Choroid plexus epithelial cell (primary cell): ENCODE measurements around the gene KRTAP3-2.

ENCODE experiments used
- DNase-seq: peaks from one replicate; pipeline ENCODE4 v3.0.0-alpha.2; 2010; ENCODE audit warnings: low read depth
- H3K4me3 ChIP-seq: 2 replicates; pipeline ENCODE4 v1.5.1; 2011; ENCODE audit warnings: low read depth, mild to moderate bottlenecking, control low read depth, low read length, moderate library complexity
- TF ChIP-seq, protein P1 (sequence below): conservative IDR thresholded peaks from 2 replicates; pipeline ENCODE4 v1.5.1; 2011; ENCODE audit warnings: low read depth, mild to moderate bottlenecking, control low read depth, inconsistent platforms, low read length, moderate library complexity

KRTAP3-2 gene

GRCh38 chr17:40997361-40997760, 2.3 kb downstream of the KRTAP3-2 start:
- H3K4me3 ChIP-seq = no peak overlapping the region
- TF ChIP-seq, protein P1, sequence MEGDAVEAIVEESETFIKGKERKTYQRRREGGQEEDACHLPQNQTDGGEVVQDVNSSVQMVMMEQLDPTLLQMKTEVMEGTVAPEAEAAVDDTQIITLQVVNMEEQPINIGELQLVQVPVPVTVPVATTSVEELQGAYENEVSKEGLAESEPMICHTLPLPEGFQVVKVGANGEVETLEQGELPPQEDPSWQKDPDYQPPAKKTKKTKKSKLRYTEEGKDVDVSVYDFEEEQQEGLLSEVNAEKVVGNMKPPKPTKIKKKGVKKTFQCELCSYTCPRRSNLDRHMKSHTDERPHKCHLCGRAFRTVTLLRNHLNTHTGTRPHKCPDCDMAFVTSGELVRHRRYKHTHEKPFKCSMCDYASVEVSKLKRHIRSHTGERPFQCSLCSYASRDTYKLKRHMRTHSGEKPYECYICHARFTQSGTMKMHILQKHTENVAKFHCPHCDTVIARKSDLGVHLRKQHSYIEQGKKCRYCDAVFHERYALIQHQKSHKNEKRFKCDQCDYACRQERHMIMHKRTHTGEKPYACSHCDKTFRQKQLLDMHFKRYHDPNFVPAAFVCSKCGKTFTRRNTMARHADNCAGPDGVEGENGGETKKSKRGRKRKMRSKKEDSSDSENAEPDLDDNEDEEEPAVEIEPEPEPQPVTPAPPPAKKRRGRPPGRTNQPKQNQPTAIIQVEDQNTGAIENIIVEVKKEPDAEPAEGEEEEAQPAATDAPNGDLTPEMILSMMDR = no peak
- DNase-seq = no peak

- DNase-seq = no peak
- H3K4me3 ChIP-seq = no peak overlapping the region
- TF ChIP-seq, protein P1 = no peak
Observed at GRCh38 chr17:40996829-40997228, 2.9 kb downstream of the KRTAP3-2 start.

GRCh38 chr17:40995116-40995515, 4.6 kb downstream of the KRTAP3-2 start:
- TF ChIP-seq, protein P1 = no peak
- H3K4me3 ChIP-seq = no peak overlapping the region
- no peak for DNase-seq

DNA sequence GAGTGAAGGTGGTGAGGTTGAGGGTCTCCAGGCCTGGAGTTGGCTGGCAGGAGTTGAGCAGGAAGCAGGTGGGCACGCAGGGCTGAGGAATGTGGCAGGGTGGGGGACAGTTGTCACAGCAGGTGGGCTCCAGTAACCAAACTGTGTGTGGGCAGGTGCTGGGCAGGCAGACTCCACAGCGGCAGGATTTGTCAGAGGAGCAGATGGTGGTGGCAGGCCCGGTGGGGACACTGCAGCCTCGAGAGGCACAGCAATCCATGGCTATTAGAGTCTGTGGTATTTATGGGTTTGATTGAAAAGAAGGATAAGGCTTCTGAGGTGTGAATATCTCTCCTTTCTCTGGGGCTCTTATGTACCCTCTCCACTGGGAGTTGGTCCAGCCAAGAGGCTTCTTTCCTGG, 5.9 kb downstream of the KRTAP3-2 start, which contains the start of gene KRTAP3-3:
Gene KRTAP3-3, minus strand, starts transcription at position 326 of the 400 bp plus-strand sequence. Its CDS starts 67 bp downstream, at position 259.
- no peak for DNase-seq
- H3K4me3 ChIP-seq = no peak within 1 kb of the TSS
- TF ChIP-seq, protein P1 = no peak

DNA sequence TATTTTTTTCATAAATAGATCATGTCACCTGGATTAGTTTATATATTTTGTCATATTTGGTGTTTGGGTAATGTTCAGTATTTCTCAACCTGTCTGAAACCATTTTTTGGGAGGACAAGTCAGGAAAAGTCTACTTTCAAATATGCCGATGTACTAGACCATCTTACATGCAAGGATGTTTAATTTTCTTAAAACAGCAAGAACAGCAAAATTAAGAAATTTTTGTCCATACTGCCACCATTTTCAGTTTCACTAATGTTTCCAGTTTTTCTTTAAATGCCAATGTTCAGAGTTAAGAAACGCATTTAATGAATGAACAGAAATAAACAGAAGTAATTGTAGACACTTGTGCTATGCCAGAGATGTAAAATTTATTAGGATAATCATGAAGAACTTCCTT, 6.6 kb downstream of the KRTAP3-2 start:
- H3K4me3 ChIP-seq = no peak overlapping the region
- DNase-seq = no peak
- TF ChIP-seq, protein P1 = no peak

DNA sequence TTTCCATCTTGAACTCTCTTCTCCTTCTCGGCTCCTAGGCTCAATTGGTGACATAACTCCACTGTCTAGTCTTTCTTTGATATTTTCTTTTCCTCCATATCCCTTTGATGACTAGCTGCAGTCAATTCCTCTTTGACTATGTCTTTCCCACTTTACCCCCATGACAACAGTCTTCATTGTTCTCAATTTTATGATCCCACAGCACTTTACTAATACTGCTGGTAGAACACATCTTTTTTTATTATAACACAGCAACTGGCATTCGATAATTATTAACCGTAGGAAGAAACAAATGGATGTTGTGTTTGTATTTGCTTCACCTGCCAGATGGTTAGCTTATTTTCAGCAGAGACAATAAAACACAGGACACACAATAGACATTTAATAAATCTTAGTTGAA, 7.0 kb downstream of the KRTAP3-2 start:
- TF ChIP-seq, protein P1 = no peak
- H3K4me3 ChIP-seq = no peak overlapping the region
- no peak for DNase-seq

DNA sequence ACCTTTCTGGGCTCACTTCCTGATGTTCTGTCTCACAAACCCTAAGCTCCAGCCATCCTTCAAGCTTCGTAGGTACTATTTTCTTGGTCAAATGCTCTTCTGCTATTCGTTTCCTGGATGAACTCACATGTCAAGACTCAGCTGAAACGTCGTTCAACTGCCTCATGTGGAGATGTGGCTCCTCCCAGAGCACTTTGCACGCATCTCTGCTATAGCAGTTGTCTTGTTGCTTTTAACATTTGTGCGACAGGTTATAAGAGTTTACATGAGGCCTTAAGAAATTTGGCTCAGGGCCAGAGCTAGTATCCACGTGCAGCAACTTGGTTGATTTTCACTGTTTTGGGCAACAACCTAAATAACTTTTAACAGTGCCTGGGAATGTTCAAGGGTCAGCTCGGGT, 12.8 kb downstream of the KRTAP3-2 start:
- TF ChIP-seq, protein P1 = no peak
- no peak for DNase-seq
- H3K4me3 ChIP-seq = no peak overlapping the region
